Tibial nerve (tissue), 3 donors: ENCODE measurements around the gene PAQR4.

ENCODE experiments used
- CTCF ChIP-seq, 5 experiments: fragments of 200-600 bp in 3 of 5; fragments of 450-650 bp in 2 of 5; sonication (generic) in 3 of 5; IDR thresholded peaks; one replicate each; pipeline ENCODE4 v1.5.1; 2016 to 2019; ENCODE audit warnings: antibody characterized with exemption in 5 of 5, mild to moderate bottlenecking in 3 of 5, moderate library complexity in 2 of 5
- POLR2A ChIP-seq, 2 donors: fragments of 450-650 bp; IDR thresholded peaks; one replicate each; pipeline ENCODE4 v1.6.1; 2017; ENCODE audit warnings: antibody characterized with exemption in 2 of 2, mild to moderate bottlenecking in 2 of 2, moderate library complexity in 2 of 2

- TF ChIP-seq POLR2A (IDR thresholded peaks at IDR 0.05): no peak
- no peak for TF ChIP-seq CTCF (IDR thresholded peaks at IDR 0.05)
Measured at GRCh38 chr16:2934450-2934849, 34.7 kb upstream of the PAQR4 start.
